Suppressor macrophage (primary cell): ENCODE data around the gene KCNJ2.
A peak's percentile ranks its signal among the peaks of the same experiment; 100 is the strongest.

Experiments used
- DNase-seq, 4 experiments: peaks; one replicate each; pipeline ENCODE4 v3.0.0-alpha.2; 2020 to 2022

The KCNJ2 gene

DNA sequence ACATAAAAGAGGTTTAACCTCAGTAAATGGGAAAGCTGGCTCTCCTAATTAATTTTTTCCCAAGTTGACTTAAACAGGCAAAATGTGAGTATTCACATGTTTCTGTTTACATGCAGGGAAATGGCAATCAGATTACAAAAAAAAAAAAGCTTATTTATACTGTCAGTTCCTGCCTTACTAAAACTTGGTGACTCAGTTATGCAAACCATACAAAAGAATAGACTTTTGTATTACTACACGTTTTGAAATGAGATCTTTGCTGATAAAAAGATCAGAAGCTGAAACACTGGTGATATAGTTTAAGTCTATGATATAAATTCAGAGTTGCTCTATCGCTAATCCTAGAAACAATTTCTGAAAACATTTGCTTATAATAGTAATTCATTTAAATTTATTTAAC is 9.4 kb upstream of the KCNJ2 start:
- no peak for DNase-seq

DNA sequence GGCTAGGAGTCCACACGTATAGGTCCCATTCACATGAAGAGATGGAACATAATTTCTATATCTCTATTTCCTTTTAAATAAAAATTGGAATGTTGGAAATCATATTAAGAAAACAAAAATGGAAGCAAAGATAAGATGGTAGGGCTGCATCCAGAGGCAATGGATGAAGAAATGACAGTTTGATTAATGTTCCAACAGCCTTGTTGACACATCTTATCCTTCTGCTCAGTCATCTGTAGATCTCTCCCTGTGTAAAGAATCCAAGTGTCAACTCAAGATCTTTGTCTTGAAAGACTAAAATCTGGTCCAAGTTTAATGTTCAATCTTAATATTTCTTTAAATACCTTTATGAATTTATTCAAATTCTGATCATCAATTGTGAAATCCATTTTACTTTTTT is 7.8 kb upstream of the KCNJ2 start:
- no peak for DNase-seq

DNA sequence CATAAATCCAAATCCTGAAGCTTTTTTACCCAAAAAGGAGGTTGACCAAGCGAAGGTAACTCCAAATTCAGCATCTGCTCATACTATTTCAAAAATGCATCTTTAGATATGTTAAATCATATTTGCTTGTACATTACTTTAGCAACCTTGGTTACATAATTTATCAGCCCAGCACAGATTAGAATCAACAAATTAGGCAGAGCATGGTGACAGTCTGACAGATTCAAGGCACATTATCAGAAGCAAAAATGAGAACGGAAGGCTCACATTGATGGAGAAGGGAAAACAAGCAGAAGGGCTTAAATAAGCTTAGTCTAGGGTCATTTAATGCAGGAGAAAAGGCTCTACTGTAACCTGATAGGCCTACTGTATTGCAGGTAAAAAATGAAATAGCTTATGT is 3.9 kb upstream of the KCNJ2 start:
- DNase-seq: no peak

DNA sequence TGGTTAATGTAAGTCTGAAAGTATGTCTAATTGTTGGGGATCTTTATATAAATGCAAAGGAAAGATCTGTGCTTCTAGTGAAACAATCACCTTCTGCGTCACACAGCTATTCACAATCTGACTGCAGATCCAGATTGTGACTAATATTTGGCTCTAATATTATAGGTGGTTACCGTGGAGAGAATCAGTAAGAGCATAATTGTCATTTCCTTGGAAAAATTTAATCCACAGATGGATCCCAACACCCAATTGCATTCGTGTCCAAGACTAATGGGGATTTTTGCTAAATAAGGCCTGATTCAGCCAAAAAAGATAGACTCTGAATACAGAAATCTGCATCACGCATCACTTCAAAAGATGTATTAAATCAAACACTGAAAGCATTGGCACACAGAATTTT is 2.7 kb upstream of the KCNJ2 start:
- DNase-seq: no peak

DNA sequence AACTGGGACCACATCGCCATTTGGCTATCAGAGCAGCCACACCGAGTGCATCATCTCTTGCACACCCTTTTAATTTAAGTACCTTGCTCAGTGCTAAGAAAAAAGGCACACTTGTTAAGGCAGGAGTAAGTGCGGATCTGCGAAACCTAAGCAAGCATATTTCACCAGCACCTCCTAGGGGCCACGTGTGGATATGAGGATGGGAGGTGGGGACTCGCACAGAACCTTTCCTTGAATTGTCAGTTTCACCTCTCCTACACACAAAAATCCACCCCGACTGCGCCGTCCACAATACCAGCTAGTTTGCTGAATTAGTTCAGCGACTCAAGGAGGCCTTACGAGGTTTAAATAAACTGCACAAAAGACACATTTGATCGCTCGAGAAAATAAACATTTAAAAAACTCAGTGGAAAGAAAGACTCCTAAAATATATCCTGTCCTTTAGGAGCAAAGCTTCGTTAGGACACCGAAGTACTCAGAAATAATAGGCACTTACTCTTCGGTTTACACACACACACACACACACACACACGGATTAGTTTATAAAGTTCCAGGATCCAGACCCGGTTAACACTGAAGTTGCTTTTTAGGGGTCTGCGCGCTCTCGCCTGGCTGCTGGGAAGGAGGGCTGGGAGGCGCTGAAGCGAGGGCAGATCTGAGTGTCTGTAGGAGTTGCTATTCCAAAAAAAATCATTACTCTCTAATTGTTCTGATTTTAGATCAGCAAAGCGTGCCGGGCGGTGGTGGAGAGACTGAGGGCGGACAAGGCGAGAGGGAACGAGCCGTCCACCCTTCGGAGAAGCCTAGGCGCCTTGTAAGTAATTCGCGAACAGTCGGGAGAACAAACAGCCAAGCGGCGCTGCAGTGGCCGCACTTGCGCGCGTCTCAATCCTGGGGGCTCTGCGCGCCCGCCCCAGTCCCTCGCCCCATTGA is 1.0 kb upstream of the KCNJ2 start:
- peak; percentile 63 to 78 (median 70) for DNase-seq

DNA sequence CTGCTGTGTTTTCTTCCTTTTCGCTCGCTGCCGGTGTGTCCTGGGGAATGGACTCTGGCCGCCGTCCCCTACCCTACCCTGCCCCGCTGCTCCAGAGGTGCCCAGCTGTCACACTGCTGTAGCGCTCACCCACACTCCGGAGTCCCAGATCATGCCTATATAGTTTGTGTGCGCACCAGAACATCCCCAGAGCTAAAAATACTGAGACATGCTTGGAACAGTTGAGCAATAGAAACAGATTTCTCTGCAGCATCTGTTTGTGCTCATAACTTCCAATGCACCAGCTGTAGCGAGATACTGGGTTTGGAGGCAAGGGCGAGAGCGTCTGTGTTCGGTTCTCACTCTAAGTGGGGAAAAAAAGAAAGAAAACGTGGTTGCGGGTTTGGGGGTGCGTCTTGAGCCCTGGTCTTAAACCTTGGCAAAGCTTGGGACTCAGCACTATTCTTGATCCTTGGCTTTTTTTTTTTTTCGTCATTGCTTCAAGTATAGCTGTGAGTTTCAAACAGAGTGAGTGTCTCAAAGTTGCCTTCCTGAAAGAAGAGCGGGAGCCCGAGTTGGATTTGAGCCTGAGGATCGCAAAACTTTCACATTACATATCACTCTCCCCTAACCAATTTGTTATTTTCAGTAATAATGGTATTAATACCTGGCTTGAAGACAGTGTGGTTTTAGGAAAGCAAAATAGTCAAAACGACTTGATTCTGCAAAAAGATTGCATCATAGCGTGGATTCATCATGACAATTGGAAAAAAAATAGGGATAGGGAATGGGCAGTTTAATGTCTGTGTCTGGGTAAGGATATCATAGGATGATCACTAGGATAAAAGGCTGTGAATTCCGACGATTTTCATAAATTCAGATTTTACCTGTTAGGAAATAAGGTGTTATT is 621 bp downstream of the KCNJ2 start:
- DNase-seq: peak; percentile 13 to 50 (median 32)

DNA sequence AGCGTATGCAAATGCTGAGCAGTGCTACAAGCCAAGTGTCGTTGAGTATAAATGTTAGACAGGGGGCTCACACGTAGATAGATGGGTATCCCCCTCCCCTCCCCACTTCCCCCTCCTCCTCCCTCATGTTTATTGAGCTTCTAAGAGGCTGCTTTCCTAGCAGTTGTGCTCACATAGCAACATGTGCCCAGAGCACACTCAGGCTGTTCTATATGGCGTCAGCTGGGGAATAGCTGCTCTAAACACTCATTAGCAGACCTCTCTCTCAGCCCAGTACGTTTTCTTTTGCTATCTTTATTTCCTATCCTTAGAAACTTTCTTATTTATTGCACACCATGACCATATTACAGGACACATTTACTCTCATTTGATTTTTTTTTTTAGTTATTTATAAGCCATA is 1.8 kb downstream of the KCNJ2 start:
- DNase-seq: peak in 1 of 4 experiments; percentile 2

DNA sequence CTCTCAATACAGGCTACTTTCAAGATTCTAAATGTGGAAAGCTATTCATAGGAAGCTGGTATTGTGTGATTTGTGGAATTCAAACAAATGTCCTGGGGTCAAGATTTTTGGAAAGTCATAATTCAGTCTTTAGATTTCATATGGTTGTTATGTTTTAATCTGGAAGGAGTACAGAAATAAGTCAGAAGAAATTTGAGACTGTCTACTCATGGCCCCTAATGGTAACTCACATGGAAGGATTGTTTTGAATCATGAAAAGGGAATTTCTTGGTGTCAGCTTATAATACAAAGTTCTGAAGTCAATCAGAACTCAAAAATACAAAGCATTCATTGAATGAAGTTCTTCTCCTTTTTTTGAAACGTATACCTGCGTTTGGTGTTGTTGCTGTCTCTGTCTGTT is 3.1 kb downstream of the KCNJ2 start:
- DNase-seq: no peak

DNA sequence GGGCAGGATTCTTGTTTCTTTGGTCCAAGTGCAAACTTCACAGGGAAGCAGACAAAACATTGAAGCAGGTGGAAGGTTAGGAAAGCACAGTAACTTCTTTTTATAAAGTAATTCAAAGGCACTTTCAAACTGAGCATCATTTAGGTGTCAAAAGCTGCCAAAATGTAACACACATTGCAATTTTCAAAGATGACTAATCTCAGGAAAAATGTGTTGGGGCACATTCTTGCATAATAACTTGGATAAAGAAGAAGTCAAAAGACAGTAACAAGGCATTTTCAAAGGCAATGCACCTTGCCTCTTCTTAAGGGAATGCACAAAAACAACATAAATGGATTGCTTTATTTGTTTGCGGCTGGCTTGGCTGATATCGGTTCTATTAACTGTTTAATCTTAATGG is 3.6 kb downstream of the KCNJ2 start:
- DNase-seq: peak in 3 of 4 experiments; percentile 3 to 59 (median 50)

DNA sequence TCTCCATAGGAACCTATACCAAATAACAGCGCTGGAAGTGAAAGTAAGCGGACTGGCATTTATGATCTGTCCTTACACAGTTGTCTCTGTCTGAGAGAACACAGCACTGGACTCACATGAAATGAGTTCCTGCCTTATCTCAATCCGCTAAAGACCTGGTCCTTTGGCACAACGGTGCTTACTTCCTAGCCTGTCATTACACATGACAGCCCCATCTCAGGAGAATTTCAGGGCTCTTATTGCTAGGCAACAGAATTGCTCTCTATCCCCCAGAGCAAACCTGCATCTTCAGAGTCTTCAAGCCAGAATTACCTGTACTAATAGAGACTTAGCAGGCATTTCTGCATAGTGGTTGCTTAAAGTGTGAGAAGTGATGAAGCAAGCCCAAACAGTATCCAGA is 4.3 kb downstream of the KCNJ2 start:
- DNase-seq: no peak

DNA sequence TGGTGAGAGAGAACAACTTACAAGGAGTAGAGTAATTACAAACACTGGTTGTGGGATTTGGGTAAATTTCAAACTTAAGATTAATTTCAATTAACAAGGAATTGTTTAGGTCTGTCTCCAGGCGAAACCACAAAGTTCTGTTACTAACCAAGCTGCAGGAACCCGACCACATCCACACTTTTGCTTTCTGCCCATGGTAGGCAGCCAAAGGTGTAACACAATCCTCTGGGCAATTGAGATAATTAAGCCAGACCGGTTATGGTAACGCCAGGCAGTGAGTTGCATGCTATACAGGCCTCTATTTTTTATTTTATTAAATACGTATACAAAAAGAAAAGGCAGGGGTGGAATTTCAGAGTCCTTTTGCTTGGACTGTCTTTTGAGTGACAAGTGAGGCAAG is 12.0 kb downstream of the KCNJ2 start:
- no peak for DNase-seq

DNA sequence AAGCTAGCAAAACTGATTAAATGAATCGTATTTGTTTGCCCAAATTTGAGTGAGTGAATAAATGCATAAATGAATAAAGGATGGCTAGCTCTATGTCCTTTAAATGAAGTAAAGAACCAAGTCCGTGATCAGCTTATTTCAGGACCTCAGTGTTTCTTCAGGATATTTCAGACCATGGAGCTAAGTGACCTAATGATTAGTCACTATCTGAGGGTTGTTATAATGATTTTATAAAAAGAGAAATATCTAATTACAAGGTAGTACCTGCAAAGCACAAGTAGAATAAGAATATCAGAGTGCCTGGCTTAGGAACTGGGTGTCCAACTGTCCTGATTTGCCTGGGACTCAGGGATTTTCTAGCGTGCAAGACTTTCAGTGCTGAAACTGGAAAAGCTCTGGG is 12.5 kb downstream of the KCNJ2 start:
- DNase-seq: no peak

DNA sequence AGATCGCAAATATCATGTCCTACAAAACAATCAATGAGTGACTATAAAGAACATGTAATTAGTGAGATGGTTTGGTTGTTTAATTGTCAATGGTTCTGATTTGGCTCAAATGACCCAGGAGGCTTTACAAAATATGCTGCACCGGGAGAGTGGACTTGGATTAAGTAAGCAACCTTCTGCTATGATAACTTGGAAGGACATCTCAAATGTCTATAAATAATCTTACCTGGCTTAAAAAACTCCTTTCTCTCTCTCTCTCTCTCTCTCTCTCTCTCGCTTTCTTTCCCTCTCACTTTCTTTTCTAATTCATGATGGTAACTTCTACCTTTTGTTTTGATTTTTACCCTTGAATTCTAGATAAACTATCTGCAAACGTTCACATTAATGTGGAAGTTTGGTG is 14.2 kb downstream of the KCNJ2 start:
- DNase-seq: no peak

DNA sequence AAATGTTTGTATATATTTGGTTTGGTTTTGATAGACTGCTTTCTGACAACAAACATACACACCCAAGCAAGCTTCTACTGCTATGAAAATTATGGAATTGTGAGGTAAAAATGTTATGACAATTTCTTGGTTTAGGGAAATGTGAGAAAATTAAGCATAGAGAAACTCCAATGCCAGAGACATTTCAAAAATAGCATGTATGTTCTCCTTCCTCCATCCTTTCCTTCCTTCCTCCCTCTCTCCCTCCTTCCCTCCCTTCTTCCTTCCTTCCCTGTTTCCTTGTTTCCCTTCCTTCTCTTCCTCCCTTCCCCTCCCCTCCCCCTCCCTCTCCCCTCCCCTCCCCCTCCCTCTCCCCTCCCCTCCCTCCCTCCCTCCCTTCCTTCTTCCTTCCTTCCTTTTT is 14.9 kb downstream of the KCNJ2 start:
- DNase-seq: no peak

DNA sequence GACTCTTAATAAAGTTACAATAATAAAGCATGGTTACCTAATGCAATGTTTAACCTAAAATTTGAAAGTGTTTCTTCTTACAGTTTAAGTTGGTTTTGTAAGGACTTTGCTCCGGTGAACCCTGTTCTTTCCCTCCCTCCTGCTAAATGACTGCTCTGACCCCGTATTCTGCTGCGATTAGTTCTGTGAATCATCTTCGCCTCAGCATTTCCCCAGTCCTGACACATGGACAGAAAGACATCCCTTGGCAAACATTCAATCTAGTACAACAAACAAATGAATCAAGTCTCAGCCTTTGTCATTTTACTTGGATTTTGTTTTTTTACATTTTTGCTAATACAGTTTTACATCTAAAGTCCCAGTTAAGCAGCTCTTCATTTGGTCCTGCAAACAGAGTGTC is 15.4 kb downstream of the KCNJ2 start:
- no peak for DNase-seq

DNA sequence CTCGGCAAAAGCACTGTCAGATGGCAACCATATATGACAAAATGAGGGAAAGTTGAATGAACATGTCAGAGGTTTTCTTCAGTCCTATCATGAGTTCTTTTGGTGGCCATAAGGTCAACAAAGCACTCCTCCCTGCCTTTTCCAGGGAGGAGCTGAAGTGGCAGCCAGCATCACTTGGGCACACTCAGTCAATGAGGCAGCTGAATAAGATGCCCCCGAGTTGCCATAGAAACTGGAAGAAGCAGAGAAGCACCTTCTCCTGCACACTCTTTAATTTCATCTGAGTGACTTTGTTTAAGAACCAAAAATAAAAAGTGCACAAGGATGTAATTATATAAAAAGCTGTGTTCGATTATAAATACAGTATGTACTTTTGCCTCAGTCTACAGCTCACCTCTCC is 16.0 kb downstream of the KCNJ2 start:
- DNase-seq: no peak

DNA sequence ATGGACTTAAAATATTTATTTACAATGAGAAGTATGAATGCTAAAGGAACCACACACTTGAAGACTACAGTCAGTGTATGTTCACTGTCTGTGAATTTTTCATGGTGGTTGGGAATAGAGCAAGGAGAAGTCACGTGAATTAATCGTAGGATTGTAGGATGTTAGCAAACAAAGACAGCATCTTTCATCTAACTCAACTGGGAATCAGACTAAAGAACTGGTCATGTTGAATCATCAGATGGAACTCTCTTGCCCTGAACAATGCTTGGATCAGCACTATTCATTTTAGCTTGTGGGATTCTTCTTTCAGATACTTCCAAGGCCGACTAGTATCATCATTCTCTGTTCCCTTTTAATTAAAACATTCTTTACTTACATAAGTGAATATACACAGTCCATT is 18.1 kb downstream of the KCNJ2 start:
- DNase-seq: peak in 2 of 4 experiments; percentile 13 to 24

DNA sequence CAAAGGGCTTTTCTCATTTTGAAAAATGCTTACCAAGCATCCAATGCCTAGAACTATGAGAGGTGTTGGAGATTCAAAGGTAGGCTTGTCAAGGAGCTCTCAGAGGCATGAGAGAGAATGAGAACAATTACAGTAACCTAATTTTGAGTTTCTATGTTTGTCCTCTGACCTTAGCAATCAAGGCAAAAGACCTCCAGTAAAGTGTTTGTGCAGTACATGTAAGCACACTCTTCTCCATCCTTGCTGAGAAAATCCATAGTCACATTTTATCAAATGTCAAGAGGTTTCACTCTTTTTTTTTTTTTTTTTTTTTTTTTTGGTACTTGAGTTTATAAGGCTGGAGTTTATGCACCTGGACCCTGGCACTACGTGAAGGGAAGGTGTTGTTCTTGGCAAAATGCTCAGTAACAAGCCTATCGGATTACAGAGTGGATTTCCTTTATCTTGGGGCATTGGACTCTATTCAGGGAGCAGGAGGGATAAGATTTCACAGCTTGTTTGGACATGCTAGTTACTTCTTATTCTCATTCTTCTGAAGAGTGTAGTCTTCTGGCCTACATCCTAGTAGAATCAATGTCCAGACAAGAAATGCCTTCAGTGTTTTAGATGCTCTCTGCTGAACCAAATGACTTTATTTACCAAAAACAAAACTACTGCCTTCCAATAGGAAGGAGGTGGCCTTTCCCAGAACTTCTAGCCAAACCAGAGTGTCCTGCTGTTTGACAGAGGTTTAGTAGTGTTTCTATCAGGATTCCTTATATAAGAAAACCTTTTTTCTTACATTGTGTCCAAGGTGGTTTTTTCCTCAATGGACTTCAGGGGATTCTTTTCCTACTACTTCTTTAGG is 21.9 kb downstream of the KCNJ2 start:
- no peak for DNase-seq

DNA sequence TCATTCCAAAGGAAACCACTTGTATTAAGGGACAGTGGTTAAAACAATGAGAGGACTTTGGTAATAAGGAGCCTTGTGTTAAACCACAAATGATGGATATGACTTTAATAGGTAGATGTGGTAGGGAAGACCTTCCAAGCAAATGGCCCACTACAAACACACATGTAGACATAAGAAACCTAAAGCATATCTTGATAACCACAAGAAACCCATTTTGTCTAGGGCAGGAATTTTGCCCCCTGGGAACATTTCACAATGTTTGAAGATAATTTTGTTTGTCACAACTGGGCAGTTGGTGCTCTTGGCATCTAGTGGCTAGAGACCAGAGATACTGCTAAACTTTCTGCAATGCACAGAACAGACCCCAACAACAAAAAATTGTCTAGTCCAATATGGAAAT is 25.8 kb downstream of the KCNJ2 start:
- DNase-seq: no peak

DNA sequence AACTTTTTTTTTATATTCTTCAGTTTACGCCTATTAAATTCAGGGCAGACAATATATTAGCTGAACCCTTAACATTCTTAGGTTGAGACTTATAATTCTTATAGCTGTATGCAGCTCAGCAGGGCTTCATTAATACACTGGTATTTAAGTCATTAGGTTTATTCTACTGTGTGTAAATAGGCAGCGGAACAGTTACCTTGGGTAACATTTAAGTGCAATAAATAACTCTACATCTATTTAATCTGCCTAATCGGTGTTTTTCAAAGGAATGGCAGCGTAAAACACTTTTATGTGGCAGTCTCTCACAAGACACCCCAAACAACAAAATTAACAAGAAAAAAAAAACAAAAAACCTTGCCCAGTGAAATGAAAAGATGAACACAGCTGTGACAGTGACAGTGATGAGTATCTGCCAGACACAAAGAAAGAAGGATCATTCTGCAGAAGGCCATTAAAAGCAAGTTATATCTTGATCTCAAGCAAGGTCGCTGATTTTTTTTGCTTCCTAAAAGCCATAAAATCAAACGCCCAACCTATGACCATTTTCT is 32.6 kb downstream of the KCNJ2 start:
- no peak for DNase-seq

DNA sequence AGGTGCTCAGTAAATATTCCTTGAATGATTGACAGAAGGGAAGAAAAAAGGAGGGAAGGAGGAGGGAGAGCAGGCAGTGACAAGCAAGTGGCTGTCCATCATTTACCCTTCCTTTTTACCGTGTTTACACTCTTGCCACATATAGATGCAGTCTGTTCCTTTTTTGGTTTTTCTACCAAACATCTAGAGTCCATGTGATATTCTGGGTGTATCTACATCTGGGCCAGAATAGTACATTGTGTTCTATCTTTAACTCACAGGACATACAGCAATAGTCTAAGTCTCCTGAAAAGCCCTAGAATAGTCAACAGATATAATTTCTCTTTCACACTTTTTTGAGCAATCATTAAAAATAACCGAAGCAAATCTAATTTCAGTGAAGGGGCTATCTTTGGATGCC is 33.5 kb downstream of the KCNJ2 start:
- DNase-seq: peak in 2 of 4 experiments; percentile 4 to 14

DNA sequence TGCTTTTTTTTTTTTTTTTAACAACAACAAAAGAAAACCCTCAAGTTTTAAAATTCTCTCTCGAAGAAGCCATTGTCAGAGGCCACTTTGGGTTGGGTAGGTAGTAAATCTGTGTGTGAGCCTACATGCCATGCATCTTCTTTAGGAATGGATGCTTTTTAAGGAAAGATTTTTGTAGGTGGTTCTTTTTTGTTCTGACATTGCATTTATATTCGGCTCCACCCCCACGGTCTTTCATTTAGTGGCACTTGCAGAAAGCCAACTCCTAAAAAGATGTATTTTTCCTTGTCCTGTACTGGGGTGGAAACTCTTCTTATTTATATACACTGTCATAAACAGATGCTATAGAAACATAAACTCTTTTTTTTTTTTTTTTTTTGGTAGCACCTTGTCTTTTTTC is 35.1 kb downstream of the KCNJ2 start:
- DNase-seq: no peak
